Measurements from ENCODE around the gene MACC1. TPM values are rescaled to one million over a fixed set of nuclear protein-coding genes. Genes with fewer than 3 reads are reported as not detected.

MACC1 gene
- polyA plus RNA-seq, 1 experiment = not detected

GRCh38 chr7:20200971-20201370 lies 16.2 kb downstream of the MACC1 start:
- POLR2A ChIA-PET = interaction anchor here (0.6 kb wide), 1 partner anchor 211 kb away, joined by 12 read pairs; no protein-coding TSS in a partner anchor
- Histone ChIP-seq H3K27me3 (ENCODE audit: control insufficient read depth, insufficient read depth, low read length) (no peaks in the 10 kb centered on the region), H3K4me3 (ENCODE audit: low read depth, low read length) (no peak overlapping the region), H3K36me3 (ENCODE audit: control insufficient read depth, insufficient read depth, low read length) (no peaks in the 10 kb centered on the region)
- DNase-seq (ENCODE audit: low read depth) = no peak
- CTCF ChIA-PET = no interaction called here
- TF ChIP-seq, protein P1, sequence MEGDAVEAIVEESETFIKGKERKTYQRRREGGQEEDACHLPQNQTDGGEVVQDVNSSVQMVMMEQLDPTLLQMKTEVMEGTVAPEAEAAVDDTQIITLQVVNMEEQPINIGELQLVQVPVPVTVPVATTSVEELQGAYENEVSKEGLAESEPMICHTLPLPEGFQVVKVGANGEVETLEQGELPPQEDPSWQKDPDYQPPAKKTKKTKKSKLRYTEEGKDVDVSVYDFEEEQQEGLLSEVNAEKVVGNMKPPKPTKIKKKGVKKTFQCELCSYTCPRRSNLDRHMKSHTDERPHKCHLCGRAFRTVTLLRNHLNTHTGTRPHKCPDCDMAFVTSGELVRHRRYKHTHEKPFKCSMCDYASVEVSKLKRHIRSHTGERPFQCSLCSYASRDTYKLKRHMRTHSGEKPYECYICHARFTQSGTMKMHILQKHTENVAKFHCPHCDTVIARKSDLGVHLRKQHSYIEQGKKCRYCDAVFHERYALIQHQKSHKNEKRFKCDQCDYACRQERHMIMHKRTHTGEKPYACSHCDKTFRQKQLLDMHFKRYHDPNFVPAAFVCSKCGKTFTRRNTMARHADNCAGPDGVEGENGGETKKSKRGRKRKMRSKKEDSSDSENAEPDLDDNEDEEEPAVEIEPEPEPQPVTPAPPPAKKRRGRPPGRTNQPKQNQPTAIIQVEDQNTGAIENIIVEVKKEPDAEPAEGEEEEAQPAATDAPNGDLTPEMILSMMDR (IDR thresholded peaks at IDR 0.05; ENCODE audit: insufficient read depth, low read depth, low read length) = no peak

DNA sequence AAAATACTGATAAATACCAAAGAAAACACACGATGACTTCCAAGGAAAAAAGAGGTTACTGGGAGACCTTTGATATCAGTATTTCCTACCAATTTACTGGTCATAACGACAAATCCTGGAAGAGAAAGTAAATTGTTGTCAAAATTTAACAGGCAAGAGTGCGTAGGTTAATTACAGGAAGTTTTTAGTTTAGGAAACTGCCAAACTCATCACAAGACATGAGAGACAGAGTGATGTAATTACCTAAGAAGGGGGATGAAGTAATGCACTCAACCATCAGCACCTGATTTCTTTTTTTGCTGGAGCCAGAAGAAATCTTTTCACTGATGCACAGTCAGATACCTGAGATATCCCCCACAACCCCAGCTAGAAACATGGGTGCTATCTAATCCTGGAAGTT lies 16.8 kb downstream of the MACC1 start:
- H3K36me3 ChIP-seq (ENCODE audit: control insufficient read depth, insufficient read depth, low read length) = no peaks in the 10 kb centered on the region
- ChIA-PET CTCF (no interaction called here), POLR2A (no interaction called here)
- TF ChIP-seq, protein P1 (IDR thresholded peaks at IDR 0.05; ENCODE audit: insufficient read depth, low read depth, low read length) = no peak
- H3K27me3 ChIP-seq (ENCODE audit: control insufficient read depth, insufficient read depth, low read length) = no peaks in the 10 kb centered on the region
- no peak for DNase-seq (ENCODE audit: low read depth)
- no peak overlapping the region for H3K4me3 ChIP-seq (ENCODE audit: low read depth, low read length)

DNA sequence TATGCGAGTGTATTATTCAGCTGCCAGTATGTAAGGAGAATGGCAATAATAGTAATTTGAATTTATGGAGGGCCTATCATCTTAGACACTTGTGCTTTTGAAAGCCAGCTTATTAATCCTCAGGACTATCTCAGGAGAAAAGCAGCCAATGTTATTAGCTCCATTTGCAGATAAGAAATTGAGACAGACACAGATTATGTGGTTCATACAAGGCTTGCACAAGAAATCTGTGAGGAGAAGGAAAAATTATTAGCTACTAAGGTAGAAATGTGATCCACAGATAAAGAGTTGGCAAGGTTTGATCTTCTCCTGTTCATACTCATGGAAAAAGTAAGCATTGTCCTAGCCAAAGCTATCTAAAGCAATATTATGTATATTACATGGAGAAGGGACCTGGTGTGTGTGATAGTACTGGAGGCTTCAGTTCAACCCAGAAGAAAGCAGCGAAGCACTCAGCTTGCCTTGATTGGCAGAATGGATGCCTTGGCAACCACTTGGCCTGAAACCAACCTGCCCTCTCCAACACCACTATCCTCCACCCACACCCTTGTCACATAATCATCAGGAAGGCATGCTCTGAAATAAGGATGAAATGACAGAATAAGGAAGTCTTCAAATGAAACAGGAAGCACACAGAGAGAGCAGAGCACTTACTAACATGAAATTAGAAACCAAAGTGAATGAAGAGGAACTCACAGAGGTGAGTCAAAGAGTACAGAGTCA lies 18.0 kb downstream of the MACC1 start:
- no peaks in the 10 kb centered on the region for H3K27me3 ChIP-seq (ENCODE audit: control insufficient read depth, insufficient read depth, low read length)
- ChIA-PET POLR2A (no interaction called here), CTCF (interaction anchor here (1.0 to 1.9 kb wide), 4 partner anchors 14 to 445 kb away, joined by 3 to 4 read pairs (median 4); no protein-coding TSS in a partner anchor)
- DNase-seq (ENCODE audit: low read depth) = no peak
- no peaks in the 10 kb centered on the region for H3K36me3 ChIP-seq (ENCODE audit: control insufficient read depth, insufficient read depth, low read length)
- no peak overlapping the region for H3K4me3 ChIP-seq (ENCODE audit: low read depth, low read length)
- TF ChIP-seq, protein P1 (IDR thresholded peaks at IDR 0.05; ENCODE audit: insufficient read depth, low read depth, low read length) = no peak

GRCh38 chr7:20198260-20198659 lies 18.9 kb downstream of the MACC1 start:
- ChIA-PET POLR2A (no interaction called here), CTCF (interaction anchor here (1.1 to 1.9 kb wide), 3 partner anchors 15 to 444 kb away, joined by 3 to 4 read pairs (median 4); no protein-coding TSS in a partner anchor)
- no peak for DNase-seq (ENCODE audit: low read depth)
- Histone ChIP-seq H3K36me3 (ENCODE audit: control insufficient read depth, insufficient read depth, low read length) (no peaks in the 10 kb centered on the region), H3K27me3 (ENCODE audit: control insufficient read depth, insufficient read depth, low read length) (no peaks in the 10 kb centered on the region), H3K4me3 (ENCODE audit: low read depth, low read length) (no peak overlapping the region)
- TF ChIP-seq, protein P1 (IDR thresholded peaks at IDR 0.05; ENCODE audit: insufficient read depth, low read depth, low read length) = no peak

GRCh38 chr7:20197837-20198236 lies 19.3 kb downstream of the MACC1 start:
- no peaks in the 10 kb centered on the region for H3K36me3 ChIP-seq (ENCODE audit: control insufficient read depth, insufficient read depth, low read length)
- no peak overlapping the region for H3K4me3 ChIP-seq (ENCODE audit: low read depth, low read length)
- ChIA-PET CTCF (interaction anchor here (1.2 to 1.9 kb wide), 2 partner anchors 15 to 21 kb away, joined by 3 to 4 read pairs; no protein-coding TSS in a partner anchor), POLR2A (no interaction called here)
- H3K27me3 ChIP-seq (ENCODE audit: control insufficient read depth, insufficient read depth, low read length) = no peaks in the 10 kb centered on the region
- TF ChIP-seq, protein P1 (IDR thresholded peaks at IDR 0.05; ENCODE audit: insufficient read depth, low read depth, low read length) = peak; percentile 26; the same call in 1 of the 2 replicates
- DNase-seq (ENCODE audit: low read depth) = no peak

All from BJ (cell line).